SK-N-SH (cell line): ENCODE measurements around the gene NELFB. TPM values are rescaled to one million over a fixed set of nuclear protein-coding genes. Genes with fewer than 3 reads are reported as not detected.

Source experiments
- CTCF ChIA-PET: fragments of 300-600, 350-600 bp; formaldehyde crosslinking; extraction: SDS; loops from one replicate; lab custom pipeline; 2021; lab: Yijun Ruan, JAX
- POLR2A ChIA-PET: fragments of 350-600 bp; sonication (Branson Sonifier 250); formaldehyde crosslinking; extraction: SDS; loops from one replicate; lab custom pipeline; 2020; ENCODE audit warnings: antibody characterized with exemption, inconsistent platforms; lab: Yijun Ruan, JAX
- DNase-seq: peaks from one replicate; pipeline ENCODE4 v3.0.0; 2012
- H2AFZ ChIP-seq: fragments of 200-600 bp; sonication (generic); 2 replicates; pipeline ENCODE4 v1.8.1; 2016; ENCODE audit warnings: antibody characterized with exemption, mild to moderate bottlenecking, low read depth
- H3F3A ChIP-seq: fragments of 200-600 bp; sonication (generic); replicated peaks from 2 replicates; pipeline ENCODE3; 2016; ENCODE audit warnings: antibody characterized with exemption, mild to moderate bottlenecking; ENCODE audit not compliant: insufficient read depth
- H3K27ac ChIP-seq, 2 experiments: fragments of 200-500 bp in 1 of 2; fragments of 200-600 bp in 1 of 2; sonication (Bioruptor generic) in 1 of 2; sonication (generic), shearing (Covaris generic) in 1 of 2; 2 replicates each; pipeline versions ENCODE4 v1.5.1 to v1.6.1; 2014 to 2016; ENCODE audit warnings: low read depth in 2 of 2, inconsistent platforms in 1 of 2, low read length in 1 of 2, mild to moderate bottlenecking in 1 of 2, mixed read lengths in 1 of 2
- H3K27me3 ChIP-seq: fragments of 200-600 bp; sonication (generic), shearing (Covaris generic); 2 replicates; pipeline ENCODE4 v1.6.1; 2016; ENCODE audit warnings: mixed run types; ENCODE audit not compliant: insufficient read depth
- H3K36me3 ChIP-seq, 2 experiments: fragments of 200-500 bp in 1 of 2; fragments of 200-600 bp in 1 of 2; sonication (Bioruptor generic) in 1 of 2; sonication (generic) in 1 of 2; replicated peaks in 1 of 2; 2 replicates each; pipeline versions ENCODE3 to v1.5.1; 2014 to 2016; ENCODE audit warnings: low read length in 1 of 2, mild to moderate bottlenecking in 1 of 2; ENCODE audit not compliant: insufficient read depth in 2 of 2, control insufficient read depth in 1 of 2
- H3K4me1 ChIP-seq, 2 experiments: fragments of 200-500 bp in 1 of 2; fragments of 200-600 bp in 1 of 2; sonication (Bioruptor generic) in 1 of 2; sonication (generic), shearing (Covaris generic) in 1 of 2; 2 replicates each; pipeline versions ENCODE4 v1.5.1 to v1.6.1; 2014 to 2016; ENCODE audit warnings: low read depth in 1 of 2, low read length in 1 of 2, mixed run types in 1 of 2; ENCODE audit not compliant: insufficient read depth in 2 of 2, control insufficient read depth in 1 of 2
- H3K4me2 ChIP-seq: fragments of 200-600 bp; sonication (generic), shearing (Covaris generic); 2 replicates; pipeline ENCODE4 v1.6.1; 2017; ENCODE audit warnings: mixed run types
- H3K4me3 ChIP-seq, 2 experiments: fragments of 200-500 bp in 1 of 2; fragments of 200-600 bp in 1 of 2; sonication (Bioruptor generic) in 1 of 2; sonication (generic), shearing (Covaris generic) in 1 of 2; 2 replicates each; pipeline versions ENCODE4 v1.5.1 to v1.8.1; 2014 to 2016; ENCODE audit warnings: low read depth in 2 of 2, inconsistent platforms in 1 of 2, low read length in 1 of 2, mild to moderate bottlenecking in 1 of 2, mixed read lengths in 1 of 2, moderate library complexity in 1 of 2
- H3K79me2 ChIP-seq: fragments of 200-600 bp; sonication (generic); 2 replicates; pipeline ENCODE4 v1.8.1; 2017; ENCODE audit warnings: mild to moderate bottlenecking; ENCODE audit not compliant: insufficient read depth
- H3K9ac ChIP-seq: fragments of 200-600 bp; sonication (generic); 2 replicates; pipeline ENCODE4 v1.6.1; 2017; ENCODE audit warnings: mixed run types
- H3K9me2 ChIP-seq: fragments of 200-600 bp; sonication (generic); 2 replicates; pipeline ENCODE4 v1.6.1; 2017; ENCODE audit warnings: mixed run types
- H3K9me3 ChIP-seq: fragments of 200-600 bp; sonication (generic); 2 replicates; pipeline ENCODE4 v1.6.1; 2017; ENCODE audit warnings: mixed run types, mild to moderate bottlenecking, moderate library complexity
- H4K20me1 ChIP-seq: fragments of 200-600 bp; sonication (generic); 2 replicates; pipeline ENCODE4 v1.6.1; 2017; ENCODE audit warnings: mild to moderate bottlenecking, mixed run types; ENCODE audit not compliant: insufficient read depth
- GABPA ChIP-seq: IDR thresholded peaks from 2 replicates; pipeline ENCODE4 v1.4.0; 2012; ENCODE audit warnings: low read depth, mild to moderate bottlenecking
- JUND ChIP-seq: IDR thresholded peaks from 2 replicates; pipeline ENCODE4 v1.4.0; 2012
- MAX ChIP-seq: IDR thresholded peaks from 2 replicates; pipeline ENCODE4 v1.4.0; 2012; ENCODE audit warnings: low read depth
- NRF1 ChIP-seq: IDR thresholded peaks from 2 replicates; pipeline ENCODE4 v1.6.1; 2012; ENCODE audit warnings: low read depth, mild to moderate bottlenecking, low read length
- POLR2AphosphoS5 ChIP-seq: IDR thresholded peaks from 2 replicates; pipeline ENCODE4 v1.6.1; 2012; ENCODE audit warnings: low read depth, low read length
- RAD21 ChIP-seq: IDR thresholded peaks from 2 replicates; pipeline ENCODE4 v1.6.1; 2012; ENCODE audit warnings: mild to moderate bottlenecking, low read length
- REST ChIP-seq: IDR thresholded peaks from 2 replicates; pipeline ENCODE4 v1.6.1; 2012; ENCODE audit warnings: mild to moderate bottlenecking, low read depth, low read length, moderate library complexity
- RFX5 ChIP-seq: IDR thresholded peaks from 2 replicates; pipeline ENCODE4 v1.6.1; 2012; ENCODE audit warnings: mild to moderate bottlenecking, improper control_type of control experiment, low read length
- RXRA ChIP-seq: IDR thresholded peaks from 2 replicates; pipeline ENCODE4 v1.4.0; 2012; ENCODE audit warnings: low read depth, mild to moderate bottlenecking, borderline replicate concordance
- TAF1 ChIP-seq: IDR thresholded peaks from 2 replicates; pipeline ENCODE4 v1.6.1; 2012; ENCODE audit warnings: low read depth, mild to moderate bottlenecking, low read length, moderate library complexity, borderline replicate concordance
- TCF12 ChIP-seq: IDR thresholded peaks from 2 replicates; pipeline ENCODE4 v1.4.0; 2012
- USF1 ChIP-seq: IDR thresholded peaks from 2 replicates; pipeline ENCODE4 v1.4.0; 2012; ENCODE audit warnings: low read depth, borderline replicate concordance
- YY1 ChIP-seq: IDR thresholded peaks from 2 replicates; pipeline ENCODE4 v1.4.0; 2012; ENCODE audit warnings: low read depth, mild to moderate bottlenecking
- WGBS: methylation state at CpG from one replicate; pipeline ENCODE4 v1.1.6; 2017; ENCODE audit warnings: low lambda C conversion rate; 5-methylcytosine and 5-hydroxymethylcytosine counted together
- polyA plus RNA-seq, 3 experiments: library from polyadenylated mRNA; depleted of rRNA; stranded (reverse); fragments of >200 nt; gene quantifications; 2 replicates each; pipeline ENCODE4 v1.2.3, GENCODE V29; 2012

NELFB gene
- polyA plus RNA-seq, 1 of the 3 experiments (the other 2 are of a cell fraction), result 62.7 TPM

- Histone ChIP-seq H3K9me3 (no peaks in the 10 kb centered on the region), H2AFZ (no peak overlapping the region), H3K36me3 (peaks cover 0 to 2% of the 10 kb centered on the region in 2 experiments), H3K27ac (no peak overlapping the region), H3K4me1 (peaks cover 0 to 23% of the 10 kb centered on the region in 2 experiments; a peak in 1 of 4 replicates), H3K9me2 (no peaks in the 10 kb centered on the region), H3K79me2 (peaks cover 15% of the 10 kb centered on the region), H3K27me3 (no peaks in the 10 kb centered on the region), H3K4me3 (no peak overlapping the region), H3F3A (no peaks in the 10 kb centered on the region), H3K9ac (no peak overlapping the region), H4K20me1 (peaks cover 9% of the 10 kb centered on the region; the same call in 1 of the 2 replicates), H3K4me2 (no peak overlapping the region)
- TF ChIP-seq RAD21 (no peak), JUND (no peak), REST (no peak), TCF12 (no peak), MAX (no peak), NRF1 (no peak), POLR2AphosphoS5 (no peak), TAF1 (no peak), RFX5 (no peak), GABPA (no peak), RXRA (no peak), USF1 (no peak), YY1 (no peak)
- ChIA-PET POLR2A (interaction anchor here (1.9 kb wide), 1 partner anchor 11 kb away, joined by 11 read pairs; the partner anchor contains the start of gene TUBB4B), CTCF (interaction anchor here (1.1 to 8.2 kb wide), 4 partner anchors 12 to 222 kb away, joined by 3 to 38 read pairs (median 6); partner anchors contain the start of gene NRARP)
- DNase-seq, result no peak
- WGBS, result 90% methylated on average over 9 of the region's 22 CpGs
These were observed 3.4 kb upstream of the NELFB start for GRCh38 chr9:137251490-137252268.
